Skeletal muscle cell (primary cell): ENCODE data around the gene ALKBH4.
"Not testable (repeated sequence)": the region's sequence is repeated elsewhere in the genome, so short reads cannot be mapped to it uniquely, and the experiment has no call there.

ENCODE experiments used
- DNase-seq: peaks from one replicate; pipeline ENCODE4 v3.0.0-alpha.2; 2010; ENCODE audit warnings: low read depth
- H3K4me3 ChIP-seq: 2 replicates; pipeline ENCODE4 v1.5.1; 2011; ENCODE audit warnings: low read depth, mild to moderate bottlenecking, control low read depth, low read length, moderate library complexity

The ALKBH4 gene

DNA sequence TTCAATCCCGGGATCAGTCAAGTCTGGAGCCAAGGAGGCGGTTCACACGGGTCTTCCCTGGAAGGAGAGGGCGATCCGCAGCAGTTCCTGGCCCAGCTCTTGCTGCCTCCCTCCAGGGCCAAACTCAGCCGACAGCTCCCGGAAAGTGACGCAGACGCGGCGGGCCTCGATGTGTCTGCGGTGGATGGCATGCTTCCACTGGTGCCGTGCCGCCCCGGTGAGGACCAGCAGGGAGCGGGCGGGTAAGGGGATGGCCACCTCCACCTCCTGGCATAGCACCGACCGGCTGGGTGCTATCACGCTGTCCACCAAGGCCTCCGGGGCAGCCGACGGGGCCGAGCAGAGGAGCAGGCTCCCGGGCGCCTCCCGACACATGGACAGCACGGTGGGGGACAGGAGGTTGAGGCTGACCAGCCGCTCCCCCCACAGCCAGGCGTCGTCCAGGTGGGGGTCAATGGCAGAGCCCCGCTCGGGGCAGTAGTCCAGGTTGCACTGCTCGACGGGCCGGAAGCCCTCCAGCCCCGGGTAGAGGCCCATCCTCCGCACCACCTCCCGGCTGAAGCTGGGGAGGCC lies 7.2 kb downstream of the ALKBH4 start:
- DNase-seq = no peak

DNA sequence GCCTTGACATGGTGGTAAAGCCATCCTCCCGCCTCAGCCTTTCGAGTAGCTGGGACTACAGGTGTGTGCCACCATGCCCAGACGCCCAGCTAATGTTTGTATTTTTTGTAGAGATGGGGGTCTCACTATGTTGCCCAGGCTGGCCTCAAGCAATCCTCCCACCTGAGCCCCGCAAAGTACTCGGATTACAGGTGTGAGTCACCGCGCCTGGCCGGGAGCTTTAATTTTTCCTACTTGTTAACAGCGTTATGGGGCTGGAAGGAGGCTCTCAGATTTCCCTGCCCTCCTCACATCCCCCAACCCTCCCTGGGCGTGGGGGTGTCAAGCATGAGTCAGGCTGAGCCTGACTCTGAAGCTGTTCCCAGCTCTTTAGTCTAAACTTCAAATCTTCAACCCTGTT lies 8.3 kb downstream of the ALKBH4 start:
- H3K4me3 ChIP-seq = no peak overlapping the region
- peak; percentile 22 for DNase-seq

More for the DNA sequence above, 7.2 kb downstream of the ALKBH4 start:
- no peak overlapping the region for H3K4me3 ChIP-seq

DNA sequence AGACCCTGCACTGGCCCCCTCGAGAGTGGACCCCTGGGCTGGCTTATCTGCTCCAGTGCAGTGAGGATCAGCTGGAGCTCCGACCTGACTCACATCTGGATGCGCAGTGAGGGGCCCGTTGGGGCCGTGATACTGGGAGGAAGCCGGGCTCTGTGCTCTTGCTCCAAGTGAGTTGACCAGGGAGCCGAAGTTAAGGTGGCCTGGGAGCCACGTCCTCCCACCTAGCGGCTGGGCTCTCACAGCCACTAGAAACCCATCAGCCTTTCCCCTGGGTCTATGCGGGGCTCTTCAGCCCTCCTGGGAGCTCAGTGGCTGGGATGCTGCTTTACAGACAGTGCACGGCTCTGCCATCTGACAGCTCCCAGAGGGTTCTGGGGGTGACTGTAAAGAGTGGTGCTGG lies 9.1 kb downstream of the ALKBH4 start:
- no peak for DNase-seq
- H3K4me3 ChIP-seq = no peak overlapping the region

DNA sequence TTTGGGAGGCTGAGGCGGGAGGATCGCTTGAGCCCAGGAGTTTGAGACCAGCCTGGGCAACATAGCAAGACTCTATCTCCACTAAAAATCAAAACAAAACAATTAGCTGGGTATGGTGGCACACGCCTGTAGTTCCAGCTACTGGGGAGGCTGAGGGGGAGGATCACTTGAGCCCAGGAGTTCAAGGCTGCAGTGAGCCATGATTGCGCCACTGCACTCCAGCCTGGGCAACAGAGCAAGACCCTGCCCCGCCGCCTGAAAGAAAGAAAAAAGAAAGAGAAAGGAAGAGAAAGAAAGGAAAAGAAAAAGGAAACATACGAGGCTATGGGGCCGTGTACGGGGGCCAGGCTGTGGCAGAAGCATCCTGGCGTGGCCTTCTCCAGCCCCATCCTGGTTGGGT lies 9.7 kb downstream of the ALKBH4 start:
- DNase-seq, H3K4me3 ChIP-seq: not testable (repeated sequence)

DNA sequence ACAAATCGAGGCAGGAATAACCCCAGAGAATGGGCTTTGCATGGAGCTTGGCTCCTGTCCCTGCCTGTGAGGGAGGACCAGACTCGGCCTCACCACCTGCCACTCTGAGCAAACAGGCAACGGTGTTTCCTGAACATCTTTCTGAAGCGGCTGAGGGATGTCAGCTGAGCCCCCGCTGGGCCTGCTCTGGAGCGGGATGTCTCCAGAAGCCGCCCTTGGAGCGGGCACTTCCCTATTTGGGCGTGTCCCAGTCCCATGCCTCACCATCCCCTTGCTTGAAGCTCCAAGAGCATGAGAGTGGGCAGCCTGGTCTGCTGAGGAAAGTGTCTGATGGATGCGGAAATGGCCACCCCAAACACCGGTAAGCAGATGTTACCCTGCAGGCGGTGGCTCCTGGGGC lies 10.2 kb downstream of the ALKBH4 start:
- DNase-seq = no peak
- H3K4me3 ChIP-seq = no peak overlapping the region

DNA sequence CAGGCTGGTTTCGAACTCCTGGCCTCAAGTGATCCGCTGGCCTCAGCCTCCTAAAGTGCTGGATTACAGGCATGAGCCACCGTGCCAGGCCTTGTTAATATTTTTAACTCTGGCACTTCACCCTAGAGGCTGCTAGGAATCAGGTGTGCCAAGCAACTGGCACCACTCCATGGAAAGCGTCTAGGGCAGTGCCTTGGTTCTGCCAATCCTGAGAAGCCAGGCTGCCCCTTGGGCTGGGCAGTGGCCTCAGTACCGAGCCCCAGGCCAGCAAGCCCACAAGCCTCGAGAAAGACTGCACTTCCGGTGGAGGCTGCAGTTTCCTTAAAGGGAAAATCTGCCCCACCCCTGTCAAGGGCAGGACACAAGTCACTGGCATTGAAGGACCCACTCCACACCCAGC lies 11.3 kb downstream of the ALKBH4 start:
- no peak overlapping the region for H3K4me3 ChIP-seq
- DNase-seq = no peak

DNA sequence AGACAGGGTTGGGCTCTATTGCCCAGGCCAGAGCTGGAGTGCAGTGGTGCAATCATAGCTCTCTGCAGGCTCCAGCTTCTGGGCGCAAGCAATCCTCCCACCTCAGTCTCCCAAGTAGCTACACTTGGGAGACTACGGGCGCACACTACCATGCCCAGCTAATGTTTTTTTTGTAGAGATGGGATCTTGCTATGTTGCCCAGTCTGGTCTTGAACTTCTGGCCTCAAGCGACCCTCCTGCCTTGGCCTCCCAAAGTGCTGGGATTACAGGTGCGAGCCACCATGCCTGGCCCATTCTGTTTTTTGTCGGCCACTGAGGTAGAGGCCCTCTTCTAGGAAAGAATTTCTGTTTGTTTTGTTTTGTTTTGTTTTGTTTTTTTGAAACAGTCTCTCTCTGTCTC lies 12.2 kb downstream of the ALKBH4 start:
- no peak overlapping the region for H3K4me3 ChIP-seq
- no peak for DNase-seq

DNA sequence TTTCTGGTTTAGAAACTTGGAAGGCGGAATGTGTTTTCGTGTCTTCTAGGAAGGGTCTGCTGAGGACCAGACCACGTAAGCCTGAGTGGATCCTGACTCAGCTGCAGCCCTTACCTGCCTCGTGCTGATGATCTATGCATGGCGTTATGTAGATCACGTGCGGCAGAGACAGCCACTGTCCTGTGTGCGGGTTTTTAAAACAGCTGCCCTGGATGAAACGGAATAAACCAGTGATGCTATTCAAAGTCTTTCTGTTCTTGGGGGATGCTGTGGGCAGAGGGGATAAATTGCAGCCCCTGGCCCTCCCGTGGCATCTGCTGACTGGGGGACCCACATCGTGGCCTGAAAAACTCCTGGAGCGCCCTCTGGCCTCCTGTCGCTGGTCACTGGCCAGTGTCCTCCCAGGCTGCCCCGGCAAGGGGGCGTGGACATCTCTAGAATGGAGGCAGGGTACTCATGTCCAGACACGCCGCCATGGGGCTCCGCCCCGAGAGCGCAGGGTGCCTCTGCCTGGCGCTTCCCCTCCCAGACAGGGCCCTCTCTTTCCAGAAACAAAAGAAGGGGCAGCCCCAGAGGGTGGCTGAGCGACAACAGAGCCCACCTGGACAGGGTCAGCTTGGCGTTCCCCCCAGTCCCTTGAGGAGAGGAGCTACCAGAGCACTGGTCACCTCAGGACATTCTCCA lies 13.2 kb downstream of the ALKBH4 start:
- no peak for DNase-seq
- no peak overlapping the region for H3K4me3 ChIP-seq

DNA sequence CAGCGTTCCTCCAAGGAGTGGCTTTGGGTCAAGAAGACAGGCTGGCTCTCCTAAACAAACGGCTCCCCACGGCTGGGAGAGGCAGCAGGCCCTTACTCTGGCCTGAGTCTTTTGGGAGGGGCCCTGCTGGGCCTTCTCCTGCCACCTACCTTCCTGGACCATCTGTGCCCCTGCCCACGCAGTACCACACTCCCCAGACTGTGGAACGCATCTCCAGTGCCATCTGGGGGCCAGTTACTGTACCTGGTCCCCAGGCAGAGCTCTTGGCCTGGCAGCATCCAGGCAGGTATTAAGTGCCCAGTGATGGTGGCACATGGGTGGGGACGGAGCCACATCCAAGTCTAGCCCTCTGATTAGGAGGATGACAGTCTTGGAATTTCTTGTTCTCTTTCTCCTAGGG lies 14.4 kb downstream of the ALKBH4 start:
- no peak for DNase-seq
- no peak overlapping the region for H3K4me3 ChIP-seq

DNA sequence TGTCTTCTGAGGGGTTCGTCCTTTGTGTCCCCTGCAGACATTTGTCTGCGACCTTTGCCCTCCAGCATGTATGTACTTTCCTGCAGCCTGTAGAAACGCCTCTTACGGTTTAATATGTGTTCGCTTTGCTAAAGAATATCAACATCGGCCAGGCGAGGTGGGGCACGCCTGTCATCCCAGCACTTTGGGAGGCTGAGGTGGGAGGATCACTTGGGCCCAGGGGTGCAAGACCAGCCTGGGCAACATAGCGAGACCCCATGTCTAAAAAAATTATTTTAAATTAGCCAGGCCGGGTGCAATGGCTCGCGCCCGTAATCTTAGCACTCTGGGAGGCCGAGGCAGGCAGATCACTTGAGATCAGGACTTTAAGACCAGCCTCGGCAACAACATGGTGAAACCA lies 15.5 kb downstream of the ALKBH4 start:
- no peak for DNase-seq
- H3K4me3 ChIP-seq = no peak overlapping the region

DNA sequence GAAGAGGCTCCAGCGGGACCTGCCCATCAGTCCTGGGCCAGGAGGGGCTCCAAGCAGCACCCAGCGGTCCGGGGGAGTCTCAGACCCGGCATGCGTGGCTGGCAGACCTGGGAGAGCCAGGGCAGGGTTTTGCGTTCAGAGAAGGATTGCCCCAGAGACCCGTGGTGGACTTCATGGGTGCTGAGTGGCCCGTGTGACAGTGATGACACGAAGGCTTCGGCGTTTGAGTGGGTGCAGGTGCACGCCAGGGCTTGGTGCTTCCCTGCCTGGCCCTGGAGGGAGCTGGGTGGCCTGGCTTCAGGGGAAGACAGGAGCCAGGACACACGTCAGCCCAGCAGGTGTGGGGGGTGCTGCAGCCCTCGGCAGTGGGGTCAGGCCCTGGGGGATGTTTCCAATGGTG lies 17.4 kb downstream of the ALKBH4 start:
- H3K4me3 ChIP-seq = no peak overlapping the region
- no peak for DNase-seq

DNA sequence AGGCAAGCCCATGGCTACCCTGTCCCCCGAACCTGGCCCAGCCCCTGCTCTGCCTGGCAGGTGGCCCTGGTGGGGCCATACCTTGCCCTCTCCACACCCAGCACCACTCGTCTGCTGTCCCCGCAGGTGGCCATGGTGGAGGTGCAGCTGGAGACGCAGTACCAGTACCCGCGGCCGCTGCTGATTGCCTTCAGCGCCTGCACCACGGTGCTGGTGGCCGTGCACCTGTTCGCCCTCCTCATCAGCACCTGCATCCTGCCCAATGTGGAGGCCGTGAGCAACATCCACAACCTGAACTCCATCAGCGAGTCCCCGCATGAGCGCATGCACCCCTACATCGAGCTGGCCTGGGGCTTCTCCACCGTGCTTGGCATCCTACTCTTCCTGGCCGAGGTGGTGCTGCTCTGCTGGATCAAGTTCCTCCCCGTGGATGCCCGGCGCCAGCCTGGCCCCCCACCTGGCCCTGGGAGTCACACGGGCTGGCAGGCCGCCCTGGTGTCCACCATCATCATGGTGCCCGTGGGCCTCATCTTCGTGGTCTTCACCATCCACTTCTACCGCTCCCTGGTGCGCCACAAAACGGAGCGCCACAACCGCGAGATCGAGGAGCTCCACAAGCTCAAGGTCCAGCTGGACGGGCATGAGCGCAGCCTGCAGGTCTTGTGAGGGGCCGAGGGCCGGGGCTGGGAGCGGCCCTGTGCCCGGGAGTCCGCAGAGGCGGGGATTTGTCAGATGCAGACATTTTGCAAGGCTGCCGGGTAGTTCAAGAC lies 18.1 kb downstream of the ALKBH4 start:
- no peak overlapping the region for H3K4me3 ChIP-seq

DNA sequence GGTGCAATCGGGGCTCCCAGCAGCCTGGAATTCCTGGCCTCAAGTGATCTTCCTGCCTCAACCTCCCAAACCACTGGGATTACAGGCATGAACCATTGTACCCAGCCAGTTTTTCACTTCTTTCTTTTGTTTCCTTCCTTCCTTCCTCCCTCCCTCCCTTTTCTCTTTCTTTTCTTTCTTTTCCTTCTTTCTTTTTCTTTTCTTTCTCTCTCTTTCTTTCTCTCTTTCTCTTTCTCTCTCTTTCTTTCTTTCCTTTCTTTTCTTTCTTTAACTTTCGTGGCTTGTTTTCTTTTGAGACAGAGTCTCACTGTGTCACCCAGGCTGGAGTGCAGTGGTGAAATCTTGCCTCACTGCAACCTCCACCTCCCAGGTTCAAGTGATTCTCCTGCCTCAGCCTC lies 19.0 kb downstream of the ALKBH4 start:
- DNase-seq = no peak
- no peak overlapping the region for H3K4me3 ChIP-seq

More for the DNA sequence above, 18.1 kb downstream of the ALKBH4 start:
- DNase-seq = no peak

DNA sequence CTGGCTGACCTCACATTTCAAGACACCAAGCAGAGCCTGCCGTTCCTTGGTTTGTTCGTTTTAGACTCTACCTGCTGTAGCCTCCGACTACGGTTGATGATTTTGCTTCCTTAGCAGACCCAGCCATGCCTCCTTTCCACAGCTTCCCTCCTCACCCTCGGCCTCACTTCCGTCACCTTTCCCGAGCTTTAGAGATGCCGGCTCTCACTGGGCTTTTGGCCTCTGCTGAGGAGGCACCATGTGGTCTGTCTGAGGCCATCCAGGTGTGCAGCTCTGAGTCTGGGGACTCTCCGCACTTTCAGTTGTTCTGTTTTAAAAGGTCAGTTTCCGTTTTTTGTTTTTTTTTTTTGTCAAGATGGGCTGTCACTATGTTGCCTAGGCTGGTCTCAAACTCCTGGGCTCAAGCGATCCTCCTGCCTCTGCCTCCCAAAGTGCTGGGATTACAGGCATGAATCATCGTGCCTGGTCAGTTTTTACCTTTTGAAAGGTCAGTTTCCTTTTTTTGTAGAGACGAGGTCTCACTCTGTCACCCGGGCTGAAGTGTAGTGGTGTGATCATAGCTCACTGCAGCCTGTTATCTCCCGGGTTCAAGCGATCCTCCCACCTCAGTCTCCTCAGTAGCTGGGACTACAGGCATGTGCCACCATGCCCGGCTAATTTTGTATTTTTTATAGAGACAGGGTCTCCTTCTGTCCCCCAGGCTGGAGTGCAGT lies 19.5 kb downstream of the ALKBH4 start:
- H3K4me3 ChIP-seq = no peak overlapping the region
- no peak for DNase-seq

DNA sequence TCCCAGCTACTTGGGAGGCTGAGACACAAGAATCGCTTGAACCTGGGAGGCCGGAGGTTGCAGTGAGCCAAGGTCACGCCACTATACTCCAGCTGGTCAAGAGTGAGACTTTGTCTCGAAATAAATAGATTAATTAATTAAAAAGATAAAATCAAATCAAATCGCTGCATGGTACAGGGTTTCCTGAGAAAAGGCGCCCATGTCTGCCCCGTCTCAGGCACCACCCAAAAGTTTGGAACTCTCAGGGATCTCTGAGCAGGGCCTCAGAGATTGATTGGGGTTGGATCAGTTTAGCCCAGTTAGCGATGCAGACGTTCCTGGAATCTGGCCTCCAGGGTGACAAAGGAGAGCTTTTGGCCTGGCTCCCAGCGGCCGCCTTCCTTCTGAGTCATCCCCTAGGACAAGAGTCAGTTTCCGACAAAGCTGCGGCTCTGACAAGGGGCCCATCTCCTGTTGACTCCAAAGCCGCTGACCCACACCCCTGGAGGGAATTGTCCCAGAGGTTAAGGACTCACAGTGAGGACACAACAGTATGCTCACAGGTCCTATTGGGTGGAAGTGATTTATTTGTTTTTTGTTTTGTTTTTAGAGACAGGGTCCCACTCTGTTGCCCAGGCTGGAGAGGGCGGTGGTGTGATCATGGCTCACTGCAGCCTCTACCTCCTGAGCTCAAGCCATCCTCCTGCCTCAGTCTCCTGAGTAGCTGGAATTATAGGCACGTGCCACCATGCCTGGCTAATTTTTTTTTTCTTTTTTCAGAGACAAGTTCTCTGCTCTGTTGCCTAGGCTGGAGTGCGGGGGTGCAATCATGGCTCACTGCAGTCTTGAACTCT lies 24.5 kb downstream of the ALKBH4 start:
- no peak overlapping the region for H3K4me3 ChIP-seq
- peak; percentile 25 for DNase-seq

DNA sequence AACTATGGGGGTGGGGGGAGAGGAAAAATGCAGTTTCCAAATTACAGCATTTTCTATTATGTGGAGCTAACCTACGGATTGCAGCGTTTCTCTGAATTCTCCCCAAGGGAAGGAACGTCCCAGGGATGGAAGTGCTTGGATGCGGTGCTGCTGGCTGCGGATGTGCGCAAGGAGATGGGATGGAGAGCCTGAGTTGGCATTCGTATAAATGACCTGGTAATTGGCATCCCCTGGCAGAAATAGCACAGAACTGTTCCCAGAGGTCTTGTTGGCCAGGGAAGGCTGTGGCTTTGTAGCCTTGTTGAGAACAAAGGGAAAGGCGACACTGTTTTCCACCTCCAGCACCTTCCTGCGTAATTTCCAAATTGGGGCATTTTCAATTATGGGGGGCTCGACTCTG lies 28.5 kb downstream of the ALKBH4 start:
- DNase-seq = no peak
- no peak overlapping the region for H3K4me3 ChIP-seq

DNA sequence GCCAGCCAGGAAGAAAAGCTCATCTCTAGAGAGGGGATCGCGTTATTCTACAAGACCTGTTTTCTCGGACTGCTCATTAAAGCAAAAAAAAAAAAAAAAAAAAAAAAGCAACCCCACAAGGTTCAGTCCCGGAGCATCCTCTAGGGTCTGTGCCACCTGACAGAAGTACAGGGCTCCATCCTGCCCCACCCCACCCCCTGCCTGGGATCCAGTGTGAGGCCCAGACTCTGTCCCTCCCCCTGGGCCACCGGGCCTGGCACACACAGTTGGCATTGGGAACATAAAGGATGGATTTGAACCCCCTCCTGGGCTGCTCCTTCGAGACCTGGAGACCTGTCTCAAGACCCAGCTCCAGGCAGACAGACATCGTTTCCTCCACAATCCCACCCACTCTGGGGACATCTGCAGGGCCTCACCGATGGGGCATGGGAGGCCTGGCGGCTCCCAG lies 30.6 kb downstream of the ALKBH4 start:
- peak overlapping the region; percentile 80 for H3K4me3 ChIP-seq
- no peak for DNase-seq

DNA sequence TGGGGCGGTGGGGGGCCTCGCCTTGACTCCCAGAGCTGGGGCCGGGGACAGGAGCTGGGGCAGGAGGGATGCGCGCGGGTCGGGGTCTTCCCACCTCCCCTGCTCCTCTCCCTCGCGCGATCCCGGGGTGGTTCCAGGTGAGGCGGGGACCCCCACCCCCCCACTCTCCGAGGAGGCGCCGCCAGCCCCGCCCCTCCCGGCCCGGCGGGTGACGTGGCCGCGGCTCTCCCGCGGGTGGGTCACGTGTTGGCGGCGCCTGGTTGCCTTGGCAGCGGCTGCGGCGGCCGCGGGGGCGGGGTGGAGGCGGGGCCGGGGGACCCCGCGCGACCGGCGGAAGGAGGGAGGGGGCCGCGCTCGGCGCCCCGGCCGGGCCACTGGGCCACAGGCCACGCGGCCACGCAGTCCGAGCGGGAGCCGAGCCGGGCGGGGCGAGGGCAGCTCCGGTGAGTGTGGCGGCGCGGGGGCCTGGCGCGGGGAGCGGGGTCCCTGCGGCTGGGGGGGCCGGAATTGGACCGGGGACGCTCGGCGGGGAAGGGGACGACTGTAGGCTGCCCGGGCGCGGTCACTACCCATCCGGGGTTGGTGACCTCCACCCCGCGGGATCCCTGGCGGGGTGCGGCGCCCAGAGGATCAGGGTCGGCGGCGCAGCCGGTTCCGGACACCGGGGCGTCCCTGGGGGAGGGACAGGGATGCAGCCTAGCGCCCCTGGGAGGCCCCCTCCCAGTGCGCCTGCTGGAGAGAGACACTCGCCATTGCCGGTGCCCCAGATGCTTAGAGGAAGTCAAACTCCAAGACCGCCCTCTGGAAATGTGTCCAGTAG lies 31.2 kb downstream of the ALKBH4 start, which contains the start of gene ORAI2:
TSS of gene ORAI2 (plus strand) at position 357 of the 820 bp plus-strand sequence. CDS start 5,382 bp downstream, outside the sequence.
- no peak for DNase-seq
- peak within 1 kb of the TSS; percentile 80 for H3K4me3 ChIP-seq
